Activated CD8-positive, alpha-beta memory T cell treated with anti-CD3 and anti-CD28 coated beads for 1 hour (primary cell): ENCODE results near the gene ITGA2.

ENCODE experiments used
- DNase-seq, 2 donors: peaks; one replicate each; pipeline ENCODE4 v3.0.0-alpha.2; 2020; ENCODE audit warnings: low read depth in 1 of 2; ENCODE audit errors: extremely low read depth in 1 of 2

ITGA2 gene

GRCh38 chr5:53017383-53017782 is 28.2 kb downstream of the ITGA2 start:
- DNase-seq: no peak

GRCh38 chr5:53017794-53018391 is 28.7 kb downstream of the ITGA2 start:
- DNase-seq: no peak

- no peak for DNase-seq
These were observed 30.2 kb downstream of the ITGA2 start for GRCh38 chr5:53019320-53019719.

- no peak for DNase-seq
These were observed 33.9 kb downstream of the ITGA2 start for GRCh38 chr5:53022930-53023511.

- no peak for DNase-seq
These were observed 34.8 kb downstream of the ITGA2 start for GRCh38 chr5:53023969-53024368.

GRCh38 chr5:53024535-53024934 is 35.4 kb downstream of the ITGA2 start:
- DNase-seq: no peak

- no peak for DNase-seq
These were observed 36.3 kb downstream of the ITGA2 start for GRCh38 chr5:53025487-53025886.

- no peak for DNase-seq
These were observed 38.8 kb downstream of the ITGA2 start for GRCh38 chr5:53027913-53028312.

GRCh38 chr5:53029608-53030007 is 40.5 kb downstream of the ITGA2 start:
- no peak for DNase-seq

- no peak for DNase-seq
These were observed 41.7 kb downstream of the ITGA2 start for GRCh38 chr5:53030893-53031292.

GRCh38 chr5:53031695-53032096 is 42.5 kb downstream of the ITGA2 start:
- DNase-seq: no peak

- DNase-seq: no peak
These were observed 43.0 kb downstream of the ITGA2 start for GRCh38 chr5:53032188-53032587.

GRCh38 chr5:53034832-53035231 is 45.7 kb downstream of the ITGA2 start:
- no peak for DNase-seq

- no peak for DNase-seq
These were observed 46.8 kb downstream of the ITGA2 start for GRCh38 chr5:53035868-53036381.

- DNase-seq: no peak
These were observed 48.1 kb downstream of the ITGA2 start for GRCh38 chr5:53037141-53037859.

- no peak for DNase-seq
These were observed 49.2 kb downstream of the ITGA2 start for GRCh38 chr5:53038196-53038847.

GRCh38 chr5:53039855-53040254 is 50.7 kb downstream of the ITGA2 start:
- DNase-seq: no peak

GRCh38 chr5:53041071-53041692 is 52.0 kb downstream of the ITGA2 start:
- no peak for DNase-seq

GRCh38 chr5:53041740-53042139 is 52.6 kb downstream of the ITGA2 start:
- DNase-seq: no peak

GRCh38 chr5:53045263-53045662 is 56.1 kb downstream of the ITGA2 start:
- DNase-seq: no peak

GRCh38 chr5:53048248-53048647 is 59.1 kb downstream of the ITGA2 start:
- no peak for DNase-seq
